Testis (tissue), 2 donors: ENCODE measurements around the gene PTPRE.

Experiments
- CTCF ChIP-seq, 3 experiments: fragments of 450-650 bp in 2 of 3; fragments of 200-600 bp in 1 of 3; sonication (generic) in 1 of 3; IDR thresholded peaks; one replicate each; pipeline ENCODE4 v1.5.1; 2016 to 2019; ENCODE audit warnings: antibody characterized with exemption in 3 of 3, mild to moderate bottlenecking in 2 of 3, moderate library complexity in 1 of 3
- POLR2A ChIP-seq: fragments of 450-650 bp; IDR thresholded peaks from one replicate; pipeline ENCODE4 v1.6.1; 2017; ENCODE audit warnings: antibody characterized with exemption, mild to moderate bottlenecking, moderate library complexity

GRCh38 chr10:128087146-128087883, 180.4 kb downstream of the PTPRE start:
- TF ChIP-seq CTCF (IDR thresholded peaks at IDR 0.05) (no peak), POLR2A (no peak)
